Esophagus muscularis mucosa (tissue), 4 donors: Measurements from ENCODE around the gene RBL2.

Experiments
- EP300 ChIP-seq: sonication (generic); formaldehyde crosslinking; IDR thresholded peaks from one replicate; pipeline ENCODE4 v1.6.1; 2017; ENCODE audit warnings: antibody characterized with exemption
- POLR2A ChIP-seq: fragments of 450-650 bp; IDR thresholded peaks from one replicate; pipeline ENCODE4 v1.6.1; 2017; ENCODE audit warnings: antibody characterized with exemption, moderate library complexity, mild to moderate bottlenecking, low read depth
- POLR2AphosphoS5 ChIP-seq, 2 donors: sonication (generic); formaldehyde crosslinking; IDR thresholded peaks; one replicate each; pipeline ENCODE4 v1.6.1; 2017; ENCODE audit warnings: antibody characterized with exemption in 2 of 2
- TF ChIP-seq, protein P1 (sequence below), 3 experiments: fragments of 200-600 bp in 2 of 3; fragments of 450-650 bp in 1 of 3; sonication (generic) in 2 of 3; IDR thresholded peaks; one replicate each; pipeline ENCODE4 v1.5.1; 2017 to 2019; ENCODE audit warnings: antibody characterized with exemption in 3 of 3, mild to moderate bottlenecking in 2 of 3, moderate library complexity in 1 of 3

GRCh38 chr16:53465606-53466280, 31.5 kb downstream of the RBL2 start:
- TF ChIP-seq, protein P1, sequence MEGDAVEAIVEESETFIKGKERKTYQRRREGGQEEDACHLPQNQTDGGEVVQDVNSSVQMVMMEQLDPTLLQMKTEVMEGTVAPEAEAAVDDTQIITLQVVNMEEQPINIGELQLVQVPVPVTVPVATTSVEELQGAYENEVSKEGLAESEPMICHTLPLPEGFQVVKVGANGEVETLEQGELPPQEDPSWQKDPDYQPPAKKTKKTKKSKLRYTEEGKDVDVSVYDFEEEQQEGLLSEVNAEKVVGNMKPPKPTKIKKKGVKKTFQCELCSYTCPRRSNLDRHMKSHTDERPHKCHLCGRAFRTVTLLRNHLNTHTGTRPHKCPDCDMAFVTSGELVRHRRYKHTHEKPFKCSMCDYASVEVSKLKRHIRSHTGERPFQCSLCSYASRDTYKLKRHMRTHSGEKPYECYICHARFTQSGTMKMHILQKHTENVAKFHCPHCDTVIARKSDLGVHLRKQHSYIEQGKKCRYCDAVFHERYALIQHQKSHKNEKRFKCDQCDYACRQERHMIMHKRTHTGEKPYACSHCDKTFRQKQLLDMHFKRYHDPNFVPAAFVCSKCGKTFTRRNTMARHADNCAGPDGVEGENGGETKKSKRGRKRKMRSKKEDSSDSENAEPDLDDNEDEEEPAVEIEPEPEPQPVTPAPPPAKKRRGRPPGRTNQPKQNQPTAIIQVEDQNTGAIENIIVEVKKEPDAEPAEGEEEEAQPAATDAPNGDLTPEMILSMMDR (IDR thresholded peaks at IDR 0.05) = no peak
- TF ChIP-seq POLR2AphosphoS5 (IDR thresholded peaks at IDR 0.05) (no peak), POLR2A (no peak), EP300 (no peak)
